K562 (cell line): ENCODE data around the gene SLC30A7. TPM values are rescaled to one million over a fixed set of nuclear protein-coding genes. Genes with fewer than 3 reads are reported as not detected.
A peak's percentile ranks its signal among the peaks of the same experiment; 100 is the strongest.

Experiments
- ATAC-seq: fragments of 200-7000 bp; cut with Tn5 transposase; 3 replicates; pipeline ENCODE4 v1.9.1; 2020; ENCODE audit warnings: moderate library complexity
- BruUV-seq: library from RNA; stranded (reverse); fragments of 400-500 nt; replicated peaks from 2 replicates; lab custom pipeline; 2021; lab: Mats Ljungman, UMichigan
- CTCF ChIA-PET: fragments of 300-600 bp; formaldehyde crosslinking; extraction: SDS; loops from one replicate; lab custom pipeline; 2021; ENCODE audit warnings: low intra/inter-chr PET ratio; lab: Yijun Ruan, JAX
- POLR2A ChIA-PET: fragments of 300-600, 350-650 bp; sonication (Branson Sonifier 250); formaldehyde crosslinking; extraction: SDS; loops from one replicate; lab custom pipeline; 2021; ENCODE audit warnings: antibody characterized with exemption, inconsistent platforms; lab: Yijun Ruan, JAX
- DNase-seq, 4 experiments: peaks; one replicate each; pipeline versions ENCODE4 v3.0.0 to v3.0.0-alpha.2; 2011 to 2018; ENCODE audit warnings: low spot score in 3 of 4, mixed read lengths in 3 of 4; ENCODE audit errors: extremely low read depth in 1 of 4
- FAIRE-seq: peaks from 2 replicates; lab custom pipeline; 2011; peaks lifted over from hg19 to GRCh38; lab: Jason Lieb, UNC
- H2AFZ ChIP-seq: 2 replicates; pipeline ENCODE4 v1.6.0; 2011; ENCODE audit warnings: low read depth, low read length, control low read depth, inconsistent platforms
- H3K27ac ChIP-seq: fragments of 200-600 bp; 3 replicates; pipeline ENCODE4 v1.8.0; 2011; ENCODE audit warnings: low read depth, mild to moderate bottlenecking, control low read depth, inconsistent platforms, low read length, moderate library complexity, mixed read lengths; ENCODE audit errors: extremely low read depth
- H3K27me3 ChIP-seq, 2 experiments: fragments of 300-600 bp in 1 of 2; 2 replicates in 1 of 2; 3 replicates in 1 of 2; pipeline versions ENCODE4 v1.6.0 to v1.8.0; 2011; ENCODE audit warnings: inconsistent platforms in 2 of 2, low read length in 2 of 2, mild to moderate bottlenecking in 1 of 2, mixed read lengths in 1 of 2, moderate library complexity in 1 of 2; ENCODE audit not compliant: control insufficient read depth in 2 of 2, insufficient read depth in 2 of 2
- H3K36me3 ChIP-seq: fragments of 300-600 bp; 3 replicates; pipeline ENCODE4 v1.8.0; 2011; ENCODE audit warnings: mild to moderate bottlenecking, low read length, inconsistent platforms; ENCODE audit not compliant: control insufficient read depth, insufficient read depth
- H3K4me1 ChIP-seq, 2 experiments: fragments of 200-600 bp in 1 of 2; replicated peaks in 1 of 2; 2 replicates in 1 of 2; 3 replicates in 1 of 2; pipeline versions ENCODE4 v1.5.1 to v1.8.0; 2011; ENCODE audit warnings: inconsistent platforms in 2 of 2, low read length in 2 of 2, mild to moderate bottlenecking in 1 of 2, mixed read lengths in 1 of 2, moderate library complexity in 1 of 2; ENCODE audit not compliant: control insufficient read depth in 2 of 2, insufficient read depth in 2 of 2
- H3K4me2 ChIP-seq: 2 replicates; pipeline ENCODE4 v1.6.1; 2011; ENCODE audit warnings: low read length, control low read depth, inconsistent platforms, mixed read lengths; ENCODE audit not compliant: insufficient read depth
- H3K4me3 ChIP-seq: fragments of 200-600 bp; sonication (generic), shearing (Covaris generic); 2 replicates; pipeline ENCODE4 v1.5.1; 2016; ENCODE audit warnings: control low read depth, inconsistent platforms
- H3K79me2 ChIP-seq: fragments of 200-600 bp; 3 replicates; pipeline ENCODE4 v1.8.0; 2011; ENCODE audit warnings: low read length, inconsistent platforms; ENCODE audit not compliant: control insufficient read depth, insufficient read depth
- H3K9ac ChIP-seq, 2 experiments: 2 replicates each; pipeline versions ENCODE4 v1.6.0 to v1.6.1; 2011; ENCODE audit warnings: low read depth in 2 of 2, low read length in 2 of 2, control low read depth in 1 of 2, inconsistent platforms in 1 of 2, mild to moderate bottlenecking in 1 of 2, mixed read lengths in 1 of 2; ENCODE audit not compliant: insufficient read depth in 1 of 2
- H3K9me1 ChIP-seq: one replicate; pipeline ENCODE4 v1.6.0; 2011; ENCODE audit warnings: inconsistent platforms, mild to moderate bottlenecking, low read length, moderate library complexity; ENCODE audit not compliant: control insufficient read depth, insufficient read depth
- H3K9me3 ChIP-seq: replicated peaks from 2 replicates; pipeline ENCODE4 v1.5.1; 2011; ENCODE audit warnings: low read depth, low read length, inconsistent platforms; ENCODE audit not compliant: control insufficient read depth, insufficient read depth
- H4K20me1 ChIP-seq: replicated peaks from 2 replicates; pipeline ENCODE4 v1.6.1; 2011; ENCODE audit warnings: low read length, inconsistent platforms, mixed read lengths; ENCODE audit not compliant: control insufficient read depth, insufficient read depth
- ARID4B ChIP-seq: sonication (generic); formaldehyde crosslinking; IDR thresholded peaks from 2 replicates; pipeline ENCODE4 v1.8.0; 2022; ENCODE audit warnings: mild to moderate bottlenecking, missing genetic modification reagents
- CTCF ChIP-seq, 3 experiments: IDR thresholded peaks in 2 of 3; conservative IDR thresholded peaks in 1 of 3; 2 replicates each; pipeline ENCODE4 v1.5.1; 2011 to 2012; ENCODE audit warnings: low read length in 3 of 3, mild to moderate bottlenecking in 3 of 3, control low read depth in 2 of 3, improper control_type of control experiment in 1 of 3, inconsistent platforms in 1 of 3, low read depth in 1 of 3, mixed read lengths in 1 of 3, moderate library complexity in 1 of 3; ENCODE audit not compliant: insufficient read depth in 2 of 3
- HDAC2 ChIP-seq: fragments of 450-650 bp; IDR thresholded peaks from 2 replicates; pipeline ENCODE4 v1.6.1; 2016; ENCODE audit warnings: mild to moderate bottlenecking
- HEY1 ChIP-seq: fragments of 250-450 bp; sonication (Bioruptor Pico); IDR thresholded peaks from 2 replicates; pipeline ENCODE4 v1.5.0; 2020; ENCODE audit warnings: mild to moderate bottlenecking, moderate library complexity, borderline replicate concordance
- HMBOX1 ChIP-seq: sonication (generic); IDR thresholded peaks from 2 replicates; pipeline ENCODE4 v1.6.1; 2016
- MXI1 ChIP-seq: IDR thresholded peaks from 2 replicates; pipeline ENCODE4 v1.6.1; 2011; ENCODE audit warnings: low read depth, mild to moderate bottlenecking, improper control_type of control experiment, low read length
- RAD21 ChIP-seq, 2 experiments: fragments of 250-450 bp in 1 of 2; fragments of 450-650 bp in 1 of 2; sonication (Bioruptor Pico) in 1 of 2; formaldehyde crosslinking in 1 of 2; IDR thresholded peaks in 1 of 2; conservative IDR thresholded peaks in 1 of 2; 2 replicates each; pipeline versions ENCODE4 v1.4.0 to v1.8.0; 2020 to 2022; ENCODE audit warnings: mild to moderate bottlenecking in 2 of 2, moderate library complexity in 1 of 2
- SIRT6 ChIP-seq: IDR thresholded peaks from one replicate; pipeline ENCODE4 v1.6.1; 2012; ENCODE audit warnings: low read depth, mild to moderate bottlenecking, control low read depth, inconsistent platforms, low read length, moderate library complexity
- ZBTB12 ChIP-seq: fragments of 250-450 bp; sonication (Bioruptor Pico); IDR thresholded peaks from 2 replicates; pipeline ENCODE4 v1.4.0; 2020
- ZNF165 ChIP-seq: fragments of 250-450 bp; sonication (Bioruptor Pico); IDR thresholded peaks from 2 replicates; pipeline ENCODE4 v1.4.0; 2020; ENCODE audit warnings: borderline replicate concordance
- WGBS: fragments of 100-300 bp; shearing (Covaris generic); methylation state at CpG from one replicate; pipeline ENCODE4 v1.1.6; 2016; ENCODE audit warnings: low coverage, mixed read lengths; ENCODE audit not compliant: insufficient coverage; ENCODE audit errors: missing lambda C conversion rate; 5-methylcytosine and 5-hydroxymethylcytosine counted together
- in situ Hi-C: fragments of 300-500 bp; cut with MboI; formaldehyde crosslinking; loops from 4 replicates; pipeline ENCODE4 v1.15.0; 2018; ENCODE audit warnings: inconsistent platforms, mixed read lengths
- intact Hi-C: fragments of 100-400 bp; cut with micrococcal nuclease; formaldehyde crosslinking; loops from 2 replicates; pipeline ENCODE4 v1.14.2; 2022
- polyA plus RNA-seq, 8 experiments: library from polyadenylated mRNA; depleted of rRNA in 4 of 8; stranded (reverse) in 5 of 8; unstranded in 3 of 8; fragments of >200 nt; fragmentation: Nextera tagmentation in 2 of 8; fragmentation: Illumina TruSeq in 1 of 8; extraction: Ambion mirVana in 2 of 8; extraction: Trizol in 1 of 8; gene quantifications; 2 replicates each; pipeline versions ENCODE4 v1.2.1 to v1.2.3, GENCODE V29; 2011 to 2014; ENCODE audit warnings: inconsistent platforms in 1 of 8, missing spikeins in 1 of 8
- total RNA-seq, 7 experiments: library from RNA; depleted of rRNA in 6 of 7; stranded (reverse); fragments of >200 nt in 6 of 7; fragmentation: Illumina TruSeq in 2 of 7; extraction: Trizol in 2 of 7; gene quantifications; 2 replicates each; pipeline versions ENCODE4 v1.2.1 to v1.2.3, GENCODE V29; 2011 to 2021; ENCODE audit warnings: low replicate concordance in 1 of 7
- TF ChIP-seq, protein P1 (sequence below): fragments of 250-450 bp; sonication (Bioruptor Pico); IDR thresholded peaks from 2 replicates; pipeline ENCODE4 v1.9.0; 2021; ENCODE audit warnings: mild to moderate bottlenecking

Gene SLC30A7
- total and polyA plus RNA-seq, 9 of the 15 experiments (the other 6 are each of a cell fraction or from before 2014, with no cell fraction given): 3.5 to 17.1 (median 7.2) TPM

- no peak for TF ChIP-seq ARID4B (CRISPR knock-in tag)
These were observed 34.6 kb downstream of the SLC30A7 start (continued) for GRCh38 chr1:100930494-100930893.

DNA sequence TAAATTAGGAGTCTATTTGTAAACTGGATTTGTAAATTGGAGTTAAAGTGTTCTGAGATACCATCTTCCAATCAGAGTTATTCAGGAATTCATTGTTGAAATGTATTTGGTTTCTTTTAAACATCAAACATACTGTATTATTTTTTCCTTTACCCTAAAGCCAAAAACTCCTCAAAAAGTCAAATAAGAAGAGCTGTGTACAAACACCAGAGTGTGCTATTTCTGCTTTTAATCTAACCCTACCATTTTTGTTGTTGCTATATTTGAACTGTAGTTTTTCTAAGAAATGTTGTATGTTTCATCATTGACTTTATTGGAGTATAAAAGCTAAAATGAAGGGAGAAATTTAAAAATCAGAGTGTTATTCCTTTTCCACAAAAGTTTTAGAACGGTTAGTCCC is 35.8 kb downstream of the SLC30A7 start:
- POLR2A ChIA-PET: interaction anchor here (1.0 kb wide), 1 partner anchor 307 kb away, joined by 3 read pairs; no protein-coding TSS in a partner anchor
- CTCF ChIA-PET: interaction anchor here (0.6 to 1.0 kb wide), 2 partner anchors 12 to 357 kb away, joined by 3 to 4 read pairs; no protein-coding TSS in a partner anchor
- in situ Hi-C loops: no loop called here
- TF ChIP-seq CTCF (IDR thresholded peaks at IDR 0.05 in 2 of 3, conservative IDR thresholded peaks at IDR 0.05 in 1 of 3; ENCODE audit: insufficient read depth in 2 of 3, low read depth in 1 of 3, low read length in 3 of 3): peak in 1 of 3 experiments; percentile 25; a peak in 1 of 6 replicates
- no peak for TF ChIP-seq MXI1
- TF ChIP-seq, protein P1, sequence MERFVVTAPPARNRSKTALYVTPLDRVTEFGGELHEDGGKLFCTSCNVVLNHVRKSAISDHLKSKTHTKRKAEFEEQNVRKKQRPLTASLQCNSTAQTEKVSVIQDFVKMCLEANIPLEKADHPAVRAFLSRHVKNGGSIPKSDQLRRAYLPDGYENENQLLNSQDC (CRISPR knock-in tag): no peak
- no peak for TF ChIP-seq ZNF165 (CRISPR knock-in tag)
- TF ChIP-seq HEY1 (CRISPR knock-in tag): no peak
- no peak for TF ChIP-seq HDAC2
- no peak for TF ChIP-seq ZBTB12
- no peak for TF ChIP-seq HMBOX1
- no peak for TF ChIP-seq SIRT6
- peak in 1 of 2 experiments; percentile 32; a peak in 2 of 4 replicates for TF ChIP-seq RAD21 (CRISPR knock-in tag; conservative IDR thresholded peaks at IDR 0.05 in 1 of 2, IDR thresholded peaks at IDR 0.05 in 1 of 2)

More for the DNA sequence above, 35.8 kb downstream of the SLC30A7 start:
- intact Hi-C loops: no loop called here
- no peaks in the 10 kb centered on the region for H3K79me2 ChIP-seq
- no peak overlapping the region for H2AFZ ChIP-seq
- FAIRE-seq: no peak
- ATAC-seq: no peak
- no TSS peak for BruUV-seq
- 83% methylated on average over 1 of the region's 1 CpG for WGBS
- H3K9me1 ChIP-seq: no peaks in the 10 kb centered on the region
- DNase-seq: no peak
- H3K27me3 ChIP-seq: no peaks in the 10 kb centered on the region
- H3K4me1 ChIP-seq: no peaks in the 10 kb centered on the region
- H3K4me2 ChIP-seq: no peak overlapping the region
- no peak overlapping the region for H3K27ac ChIP-seq
- H3K36me3 ChIP-seq: peaks cover 27% of the 10 kb centered on the region; the same call in 1 of the 3 replicates
- H3K9me3 ChIP-seq: no peaks in the 10 kb centered on the region
- no peaks in the 10 kb centered on the region for H4K20me1 ChIP-seq
- H3K9ac ChIP-seq: no peak overlapping the region
- H3K4me3 ChIP-seq: no peak overlapping the region
